GM10847 (cell line): Measurements from ENCODE around the gene MGME1.
A peak's percentile ranks its signal among the peaks of the same experiment; 100 is the strongest.

Experiments
- POLR2A ChIP-seq: IDR thresholded peaks from 2 replicates; pipeline ENCODE4 v1.6.1; 2011; ENCODE audit not compliant: insufficient read length; ENCODE audit errors: extremely low read depth

MGME1 gene, protein sequence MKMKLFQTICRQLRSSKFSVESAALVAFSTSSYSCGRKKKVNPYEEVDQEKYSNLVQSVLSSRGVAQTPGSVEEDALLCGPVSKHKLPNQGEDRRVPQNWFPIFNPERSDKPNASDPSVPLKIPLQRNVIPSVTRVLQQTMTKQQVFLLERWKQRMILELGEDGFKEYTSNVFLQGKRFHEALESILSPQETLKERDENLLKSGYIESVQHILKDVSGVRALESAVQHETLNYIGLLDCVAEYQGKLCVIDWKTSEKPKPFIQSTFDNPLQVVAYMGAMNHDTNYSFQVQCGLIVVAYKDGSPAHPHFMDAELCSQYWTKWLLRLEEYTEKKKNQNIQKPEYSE

DNA sequence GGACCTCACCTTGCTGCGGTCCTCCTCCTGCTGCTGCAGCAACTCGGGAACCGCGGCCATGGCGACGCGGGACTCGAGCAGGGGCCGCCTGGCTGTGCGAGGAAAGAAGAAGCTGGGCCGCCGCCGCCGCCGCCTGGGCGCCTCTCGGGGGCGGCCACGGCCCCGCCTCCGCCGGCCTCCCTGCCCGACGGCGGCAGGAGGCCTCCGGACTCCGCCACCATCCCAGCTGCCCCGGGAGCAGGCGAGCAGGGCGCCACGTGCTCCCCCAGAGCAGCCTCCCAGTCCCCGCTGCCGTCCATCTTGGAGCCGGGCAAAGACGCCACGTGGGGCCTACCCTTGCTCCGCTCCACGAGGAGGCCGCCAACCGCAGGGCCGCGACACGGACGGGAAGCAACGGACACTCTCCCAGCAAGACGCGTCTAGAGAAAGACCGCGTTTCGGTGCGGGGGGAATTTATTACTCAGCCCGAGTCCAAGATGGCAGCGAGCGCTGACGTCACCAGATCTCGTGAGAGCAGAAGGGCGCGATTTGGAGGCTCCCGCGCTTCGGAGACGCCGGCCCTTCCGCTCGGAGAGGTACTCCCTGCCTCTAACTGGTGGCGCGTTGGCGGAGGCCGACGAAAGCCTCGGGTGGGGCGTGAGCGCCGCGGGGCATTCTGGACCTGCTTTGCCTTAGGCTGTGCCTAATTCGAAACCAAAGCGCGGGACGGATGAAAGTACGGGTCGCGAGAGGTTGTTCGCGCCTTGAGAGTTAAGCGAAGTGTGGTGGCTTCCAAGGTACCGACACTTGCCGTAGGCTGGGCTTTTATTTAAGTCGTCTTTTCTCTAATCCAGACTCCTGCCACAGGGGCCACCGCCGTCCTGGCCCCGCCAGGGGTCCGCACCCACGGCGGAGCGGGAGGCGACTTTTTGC lies at the start of gene MGME1, which contains the start of gene SNX5:
TSS of gene MGME1 (plus strand) at position 653 of the 912 bp plus-strand sequence. CDS start 842 bp downstream, outside the sequence.
TSS of gene SNX5 (minus strand) at position 429 of the 912 bp plus-strand sequence. CDS start at position 60, 369 bp downstream.
- TF ChIP-seq POLR2A, result peak; percentile 96

DNA sequence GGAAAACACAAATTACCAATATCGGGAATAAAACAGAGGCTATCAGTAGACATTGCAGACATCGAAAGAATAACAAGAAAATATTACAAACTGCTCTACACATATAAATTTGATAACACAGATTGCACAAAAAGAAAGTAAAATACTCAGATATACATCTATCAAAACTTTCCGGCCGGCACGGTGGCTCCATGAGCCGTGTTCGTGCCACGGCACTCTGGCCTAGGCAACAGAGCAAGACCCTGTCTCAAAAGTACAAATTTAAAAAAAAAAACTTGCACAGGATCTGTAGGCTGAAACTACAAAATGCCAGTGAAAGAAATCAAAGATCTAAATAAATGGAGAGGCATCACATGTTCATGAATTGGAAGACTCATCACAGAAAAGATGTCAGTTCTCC lies 49.7 kb upstream of the MGME1 start:
- no peak for TF ChIP-seq POLR2A

DNA sequence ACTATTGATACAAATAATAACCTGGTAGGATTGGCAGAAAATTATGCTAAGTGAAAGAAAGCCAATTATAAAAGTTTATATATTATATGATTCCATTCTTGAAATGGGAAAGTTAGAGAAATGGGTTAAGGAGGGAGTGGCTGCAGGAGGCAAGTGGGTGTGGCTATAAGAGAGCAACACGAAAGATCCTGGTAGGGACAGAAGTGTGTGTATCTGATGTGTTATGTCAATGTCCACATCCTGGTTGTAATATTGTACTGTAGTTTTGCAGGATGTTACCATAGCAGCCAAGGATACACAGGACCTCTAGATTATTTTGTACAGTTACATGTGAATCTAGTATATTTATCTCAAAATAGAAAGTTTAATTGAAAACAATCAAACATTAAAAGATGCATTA lies 47.0 kb upstream of the MGME1 start:
- no peak for TF ChIP-seq POLR2A

DNA sequence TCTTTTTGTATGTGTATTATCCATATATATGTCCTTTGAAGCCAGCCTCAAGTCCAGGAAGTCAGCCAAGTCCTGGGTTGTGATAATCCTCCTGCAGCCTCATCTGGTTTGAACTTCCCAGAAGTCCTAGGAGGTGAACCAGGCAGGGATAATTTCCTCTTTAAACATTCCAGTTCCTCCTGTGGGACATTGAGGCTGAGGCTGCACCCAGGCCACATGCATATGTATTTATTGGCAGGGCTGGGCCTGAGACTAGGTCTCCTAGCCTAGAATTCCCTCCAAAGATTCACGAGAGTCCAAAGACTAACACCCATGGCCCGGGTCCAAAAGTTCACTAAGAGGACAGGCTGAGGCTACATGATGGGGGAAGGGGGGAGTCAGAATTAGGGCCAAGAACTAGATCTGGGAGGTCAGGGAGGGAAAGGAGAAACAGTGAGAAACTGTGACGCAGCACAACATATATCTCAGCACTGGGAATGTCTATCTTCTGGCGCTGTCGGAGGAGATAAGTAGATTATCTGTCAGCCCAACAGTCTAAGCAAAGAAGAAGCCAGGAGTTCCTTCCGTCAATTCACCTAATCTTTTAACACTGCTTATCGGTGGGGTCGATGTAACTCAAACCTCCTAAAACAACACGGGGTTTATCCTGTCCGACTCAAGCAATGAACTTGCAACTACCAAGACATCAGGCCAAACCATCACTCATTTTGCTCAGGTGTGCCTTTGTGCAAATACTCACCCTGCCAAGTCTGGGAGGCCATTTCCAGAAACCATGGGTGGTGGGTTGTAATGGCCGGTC lies 43.5 kb upstream of the MGME1 start:
- no peak for TF ChIP-seq POLR2A

DNA sequence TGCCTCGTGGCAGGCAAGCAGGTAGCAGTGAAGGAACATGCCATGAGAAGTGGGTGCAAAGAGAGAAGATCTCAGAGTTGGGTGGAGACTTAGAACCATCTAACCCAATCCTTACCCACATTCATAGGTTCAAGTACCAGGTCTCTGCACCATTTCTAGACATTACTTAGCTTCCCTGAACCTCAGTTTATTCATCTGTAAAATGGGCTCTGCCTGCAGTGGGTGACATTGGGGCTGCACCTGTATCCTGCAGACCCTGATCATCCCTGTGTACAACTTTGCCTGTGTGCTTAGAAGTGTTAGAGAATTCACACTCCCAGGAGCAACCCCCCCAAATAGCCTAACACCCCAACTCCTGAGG lies 42.9 kb upstream of the MGME1 start:
- TF ChIP-seq POLR2A, result no peak

DNA sequence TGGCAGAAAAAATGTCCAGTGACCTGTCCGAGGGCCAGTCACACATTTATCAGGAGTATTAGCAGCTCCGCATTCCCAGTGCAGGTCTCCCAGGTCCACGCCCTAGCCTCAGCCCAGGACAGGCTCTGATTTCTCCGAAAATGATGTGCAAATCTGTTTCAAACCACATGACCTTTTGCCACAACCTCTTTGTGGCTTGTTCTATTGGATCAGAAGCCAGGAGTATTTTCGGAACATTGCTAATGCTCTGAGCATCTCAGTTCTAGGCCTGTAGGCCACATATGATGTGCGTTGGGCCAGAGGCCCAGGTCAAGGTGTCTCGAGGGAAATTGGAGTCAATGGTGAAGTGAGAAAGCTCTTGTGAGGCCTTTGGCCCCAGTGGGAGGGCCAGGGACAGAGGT lies 40.6 kb upstream of the MGME1 start:
- TF ChIP-seq POLR2A, result no peak

DNA sequence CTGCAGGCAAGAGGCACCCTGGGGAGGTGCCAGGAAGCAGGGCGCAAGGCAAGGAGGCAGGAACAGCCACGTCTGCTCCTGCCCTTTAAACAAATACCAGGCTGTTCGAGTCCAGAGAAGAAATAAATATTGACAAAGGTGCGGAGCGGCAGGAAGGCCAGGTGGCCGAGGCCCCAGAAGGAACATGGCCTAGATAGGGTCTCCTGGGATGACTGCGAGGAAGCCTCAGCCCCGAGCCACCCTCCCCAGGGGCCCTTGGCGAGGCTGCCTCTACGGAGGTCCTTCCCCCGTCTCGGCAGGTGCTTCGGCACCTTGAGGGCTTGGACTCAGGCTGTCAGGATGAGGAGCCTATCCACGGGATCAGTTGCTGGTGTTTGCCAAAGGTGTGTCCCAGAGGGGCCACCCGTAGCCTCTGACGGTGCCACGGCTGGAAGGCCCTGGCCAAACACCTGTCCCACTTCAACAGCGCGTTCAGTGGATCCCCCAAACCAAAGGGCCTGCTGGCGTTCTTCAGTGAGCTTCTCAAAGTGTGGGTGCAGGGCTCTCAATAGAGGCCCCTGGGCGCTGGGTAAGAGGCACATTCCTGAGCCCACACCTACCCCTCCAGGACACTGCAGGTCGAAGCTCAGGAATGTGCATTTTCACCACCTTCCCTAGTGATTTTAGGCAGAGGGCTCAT lies 40.0 kb upstream of the MGME1 start:
- no peak for TF ChIP-seq POLR2A

DNA sequence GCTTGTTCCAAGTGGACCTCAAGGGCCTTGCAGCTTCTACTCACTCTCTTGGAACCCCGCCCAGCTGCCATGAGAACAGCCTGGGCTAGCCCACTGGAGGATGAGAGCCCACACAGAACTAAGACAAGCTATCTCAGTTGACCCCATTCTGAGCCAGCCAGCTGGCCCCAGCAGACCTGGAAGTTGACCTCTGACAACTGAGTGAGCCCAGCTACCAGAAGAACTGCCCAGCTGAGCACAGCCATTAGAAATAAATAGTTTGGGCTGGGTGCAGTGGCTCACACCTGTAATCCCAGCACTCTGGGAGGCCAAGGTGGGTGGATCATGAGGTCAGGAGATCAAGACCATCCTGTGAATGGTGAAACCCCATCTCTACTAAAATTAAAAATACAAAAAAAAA lies 37.3 kb upstream of the MGME1 start:
- TF ChIP-seq POLR2A, result no peak

DNA sequence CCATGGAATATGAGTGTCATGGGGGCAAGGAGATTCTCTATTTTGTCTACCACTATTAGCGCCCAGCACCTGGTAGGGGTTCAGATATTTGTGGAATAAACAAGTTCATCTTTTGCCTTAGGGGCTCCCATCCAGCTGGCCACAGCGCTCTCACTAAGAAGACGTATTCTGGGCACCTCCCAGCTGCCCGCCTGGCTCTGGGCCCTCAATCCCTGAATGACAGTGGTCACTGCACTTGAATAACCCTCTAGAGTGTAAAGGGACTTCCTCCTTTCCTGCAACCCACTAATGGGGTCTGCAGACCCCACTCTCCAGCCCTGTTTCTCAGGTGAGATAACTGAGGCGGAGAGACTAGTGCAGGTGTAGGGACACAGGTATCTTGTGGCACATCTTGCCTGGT lies 36.4 kb upstream of the MGME1 start:
- no peak for TF ChIP-seq POLR2A

DNA sequence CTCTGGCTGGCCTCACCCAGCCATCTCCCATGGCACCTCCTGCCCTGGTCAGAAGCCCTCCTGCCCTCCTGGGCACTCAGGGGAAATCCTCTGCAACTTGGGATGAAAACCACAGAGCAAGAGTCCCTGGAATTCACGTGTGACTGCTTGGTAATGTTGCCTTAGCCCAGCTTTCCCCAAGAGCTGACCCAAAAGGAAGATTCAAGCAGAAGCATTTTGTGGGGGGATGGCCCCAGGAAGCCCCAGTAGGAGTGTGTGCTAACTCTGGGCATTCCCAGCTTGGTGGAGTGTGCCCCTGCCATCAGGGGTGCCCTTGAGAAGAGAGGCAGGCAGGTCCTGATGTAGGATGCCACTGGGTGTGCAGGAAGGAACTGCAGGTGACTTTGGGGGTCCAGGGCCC lies 35.7 kb upstream of the MGME1 start:
- TF ChIP-seq POLR2A, result no peak

DNA sequence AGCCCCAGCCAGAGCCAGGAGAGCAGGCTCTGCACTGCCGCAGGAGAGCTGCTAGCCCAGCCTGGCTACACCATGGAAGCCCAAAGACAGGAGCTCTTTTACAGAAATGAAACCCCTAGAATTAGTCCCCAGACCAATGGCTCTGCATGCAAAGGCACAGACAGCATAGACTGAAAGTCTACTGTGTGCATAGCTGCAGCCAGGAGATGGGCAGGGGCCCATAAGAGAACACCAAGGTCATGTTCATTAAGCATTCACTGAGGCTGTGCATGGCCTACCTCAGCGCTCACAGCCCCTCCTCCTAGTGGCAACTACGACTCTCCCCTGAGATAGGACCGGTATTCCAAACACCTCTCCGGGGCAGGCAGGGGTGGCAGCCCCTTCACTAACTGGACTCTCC lies 35.1 kb upstream of the MGME1 start:
- TF ChIP-seq POLR2A, result no peak

DNA sequence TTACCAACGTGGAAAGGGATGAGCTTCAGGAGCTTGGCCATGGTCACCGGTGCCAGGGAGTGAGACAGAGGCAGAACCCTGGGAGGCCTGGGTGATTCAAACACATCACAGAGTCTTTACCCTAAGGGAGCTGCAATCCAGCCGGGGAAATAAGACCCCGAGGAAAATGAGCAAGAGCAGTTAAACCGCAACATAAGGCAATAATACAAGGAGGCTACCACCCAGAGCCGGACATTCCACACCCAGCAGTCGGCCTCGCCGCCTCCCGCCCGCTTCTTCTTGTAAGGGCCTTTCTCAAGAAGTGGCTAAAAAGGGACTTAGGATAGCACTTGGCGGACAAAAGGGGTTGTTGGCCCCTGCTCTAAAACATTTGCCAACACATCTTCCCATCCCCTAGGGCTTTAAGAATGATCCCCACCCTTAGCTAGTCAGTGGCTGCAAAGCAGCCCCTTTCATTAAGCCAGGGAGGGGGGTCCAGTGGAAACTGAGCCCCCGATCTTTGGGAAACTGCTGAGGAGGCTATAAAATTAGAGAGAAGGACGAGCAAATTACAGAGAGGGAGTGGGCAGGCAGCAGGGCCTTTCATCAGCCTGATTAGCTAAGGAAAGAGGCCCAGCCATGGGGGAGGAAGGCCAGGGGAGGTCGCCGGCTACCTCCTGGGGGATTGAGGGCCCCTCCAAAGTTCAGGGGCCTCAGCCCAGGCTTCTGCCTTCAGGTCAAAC lies 34.5 kb upstream of the MGME1 start:
- TF ChIP-seq POLR2A, result no peak

DNA sequence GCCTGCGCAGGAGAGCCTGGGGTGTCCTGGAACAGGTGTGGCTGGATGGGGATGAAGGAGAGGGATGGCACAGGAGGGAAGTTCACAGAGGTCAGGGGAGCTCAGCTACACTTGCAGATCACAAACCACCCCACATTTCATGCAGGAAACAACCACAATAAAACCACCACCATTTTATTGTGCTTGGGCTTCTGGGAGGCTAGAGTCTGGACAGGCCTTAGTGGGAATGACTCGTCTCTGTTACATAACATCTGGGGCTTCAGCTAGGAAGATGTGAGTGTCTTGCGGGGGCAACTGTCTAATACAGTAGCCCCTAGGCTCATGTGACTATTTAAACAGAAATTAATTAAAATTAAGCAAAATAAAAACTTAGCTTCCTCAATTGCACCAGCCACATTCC lies 33.6 kb upstream of the MGME1 start:
- TF ChIP-seq POLR2A, result no peak

DNA sequence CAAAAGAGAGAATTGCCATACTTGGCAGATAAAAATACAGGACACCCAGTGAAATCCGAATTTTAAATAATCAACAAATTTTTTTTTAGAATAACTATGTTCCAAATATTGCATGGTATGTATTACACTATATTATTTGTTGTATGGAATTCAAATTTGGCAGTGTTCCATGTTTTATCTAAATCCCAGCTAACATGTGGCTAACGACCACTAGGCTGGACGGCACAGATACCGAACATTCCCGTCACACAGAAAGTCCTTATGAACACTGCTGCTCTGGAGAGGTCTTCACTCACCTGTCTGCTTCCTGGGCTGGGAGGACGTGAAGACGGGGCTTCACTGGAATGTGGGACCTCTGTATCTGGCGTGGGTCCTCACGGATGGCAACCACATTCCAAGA lies 33.1 kb upstream of the MGME1 start:
- no peak for TF ChIP-seq POLR2A
